Coronary artery (tissue), 2 donors: ENCODE data around the gene NKAIN4.

Source experiments
- DNase-seq: peaks from one replicate; pipeline ENCODE4 v3.0.0-alpha.2; 2017; ENCODE audit warnings: low spot score
- H3K27ac ChIP-seq, 2 donors: fragments of 200-600 bp; sonication (generic); one replicate each; pipeline ENCODE4 v1.5.1; 2016 to 2019
- H3K4me3 ChIP-seq: fragments of 200-600 bp; sonication (generic); 2 replicates; pipeline ENCODE4 v1.5.1; 2016; ENCODE audit warnings: mild to moderate bottlenecking, moderate library complexity
- CTCF ChIP-seq: fragments of 200-600 bp; sonication (generic); IDR thresholded peaks from one replicate; pipeline ENCODE4 v1.5.1; 2019; ENCODE audit warnings: antibody characterized with exemption

The NKAIN4 gene

GRCh38 chr20:63288581-63289251 is 34.5 kb upstream of the NKAIN4 start:
- no peak overlapping the region for H3K4me3 ChIP-seq
- no peak for DNase-seq
- no peak overlapping the region for H3K27ac ChIP-seq
- no peak for TF ChIP-seq CTCF

DNA sequence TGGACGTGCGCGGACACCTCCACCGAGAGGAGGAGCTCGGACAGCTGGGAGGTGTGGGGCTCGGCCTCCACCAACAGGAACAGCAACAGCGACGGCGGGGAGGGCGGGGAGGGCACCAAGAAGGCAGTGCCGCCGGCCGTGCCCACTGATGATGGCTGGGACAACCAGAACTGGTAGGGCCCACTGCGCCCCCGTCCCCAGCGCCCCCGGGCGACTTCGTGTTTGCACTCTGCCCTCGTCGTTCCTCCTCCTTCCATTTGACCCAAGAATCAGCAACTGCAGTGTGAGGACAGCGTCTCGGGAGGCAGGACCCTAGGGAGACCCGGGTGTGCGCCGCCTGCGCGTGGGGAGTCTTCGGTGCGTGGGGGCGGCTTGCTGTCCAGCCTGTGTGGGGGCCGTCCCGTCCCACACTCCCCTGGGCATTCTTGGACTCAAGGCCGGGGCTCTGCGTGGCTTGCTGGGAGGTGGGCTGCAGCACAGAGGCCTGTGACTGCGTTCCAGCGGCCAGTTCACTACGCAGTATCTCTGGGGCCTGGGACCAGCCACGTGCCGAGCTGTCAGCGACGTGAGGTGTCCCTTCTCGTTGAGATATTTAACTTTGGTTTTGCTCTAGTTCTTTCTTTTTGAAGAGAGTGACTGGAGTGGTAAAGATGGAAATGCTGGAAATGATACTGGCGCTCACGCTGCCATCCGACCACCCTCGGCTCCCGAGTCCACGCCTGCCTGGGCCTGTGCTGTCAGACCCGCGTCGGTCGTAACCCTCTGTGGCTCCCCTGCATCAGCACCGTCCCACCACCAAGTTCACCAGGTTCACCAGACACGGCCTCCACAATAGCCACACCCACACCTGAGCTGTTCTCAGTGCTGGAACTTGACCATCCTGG is 33.7 kb upstream of the NKAIN4 start:
- TF ChIP-seq CTCF, result no peak
- Histone ChIP-seq H3K4me3 (no peak overlapping the region), H3K27ac (no peak overlapping the region)
- DNase-seq, result no peak

- no peak overlapping the region for H3K27ac ChIP-seq
- no peak overlapping the region for H3K4me3 ChIP-seq
- no peak for TF ChIP-seq CTCF
- DNase-seq, result no peak
These were observed 32.8 kb upstream of the NKAIN4 start for GRCh38 chr20:63286781-63287696.

- DNase-seq, result no peak
- no peak for TF ChIP-seq CTCF
- Histone ChIP-seq H3K27ac (no peak overlapping the region), H3K4me3 (no peak overlapping the region)
These were observed 31.7 kb upstream of the NKAIN4 start for GRCh38 chr20:63285636-63286615.

- H3K27ac ChIP-seq, result no peak overlapping the region
- no peak for TF ChIP-seq CTCF
- H3K4me3 ChIP-seq, result no peak overlapping the region
- DNase-seq, result no peak
These were observed 30.8 kb upstream of the NKAIN4 start for GRCh38 chr20:63284981-63285524.

DNA sequence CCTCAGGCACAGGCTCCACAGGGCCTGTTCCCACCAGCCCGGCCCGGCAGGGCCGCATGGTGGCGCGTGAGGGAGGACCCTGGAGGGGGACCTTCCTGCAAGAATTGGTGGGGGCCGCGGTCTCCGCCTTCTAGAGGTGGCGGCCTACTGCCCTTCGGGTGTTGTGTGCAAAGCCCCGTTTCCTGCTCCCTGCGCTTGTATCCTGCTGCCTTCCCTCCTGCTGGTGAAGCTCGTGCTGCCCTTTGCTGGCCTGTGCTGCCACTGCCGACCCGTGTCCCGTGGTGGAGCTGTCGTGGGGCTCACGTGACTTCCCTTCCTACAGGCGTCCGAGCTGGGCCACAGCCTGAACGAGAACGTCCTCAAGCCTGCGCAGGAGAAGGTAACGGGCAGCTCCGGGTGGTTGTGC is 30.3 kb upstream of the NKAIN4 start:
- Histone ChIP-seq H3K4me3 (no peak overlapping the region), H3K27ac (no peak overlapping the region)
- no peak for TF ChIP-seq CTCF
- no peak for DNase-seq
